Endodermal cell (in vitro differentiated cells): ENCODE results near the gene DOK7. TPM values are rescaled to one million over a fixed set of nuclear protein-coding genes. Genes with fewer than 3 reads are reported as not detected.

Experiments used
- DNase-seq: peaks from one replicate; pipeline ENCODE4 v3.0.0-alpha.2; 2017
- H3K27ac ChIP-seq: 2 replicates; pipeline ENCODE4 v1.5.1; 2013; ENCODE audit warnings: mild to moderate bottlenecking, low read depth, low read length, moderate library complexity
- H3K27me3 ChIP-seq: 2 replicates; pipeline ENCODE4 v1.6.1; 2013; ENCODE audit warnings: mild to moderate bottlenecking, low read length, moderate library complexity; ENCODE audit not compliant: insufficient read depth, control insufficient read depth, poor library complexity, severe bottlenecking
- H3K36me3 ChIP-seq: 2 replicates; pipeline ENCODE4 v1.7.0; 2013; ENCODE audit warnings: mild to moderate bottlenecking, low read length, moderate library complexity; ENCODE audit not compliant: control insufficient read depth, insufficient read depth
- H3K4me1 ChIP-seq: one replicate; pipeline ENCODE4 v1.7.0; 2013; ENCODE audit warnings: low read length; ENCODE audit not compliant: control insufficient read depth, insufficient read depth
- H3K4me3 ChIP-seq: 2 replicates; pipeline ENCODE4 v1.5.1; 2013; ENCODE audit warnings: mild to moderate bottlenecking, low read length, moderate library complexity
- H3K9ac ChIP-seq: 2 replicates; pipeline ENCODE4 v1.6.1; 2013; ENCODE audit warnings: mild to moderate bottlenecking, low read length, moderate library complexity; ENCODE audit not compliant: poor library complexity, severe bottlenecking; ENCODE audit errors: extremely low read depth
- H3K9me3 ChIP-seq: 2 replicates; pipeline ENCODE4 v1.6.1; 2013; ENCODE audit warnings: mild to moderate bottlenecking, low read length, moderate library complexity; ENCODE audit not compliant: control insufficient read depth
- H3K27ac Mint-ChIP-seq: 2 replicates; pipeline ENCODE4 v1.8.0; 2020; ENCODE audit warnings: mixed read lengths
- H3K27me3 Mint-ChIP-seq: 2 replicates; pipeline ENCODE4 v1.8.0; 2021; ENCODE audit warnings: mild to moderate bottlenecking, mixed read lengths; ENCODE audit not compliant: insufficient read depth
- H3K36me3 Mint-ChIP-seq: 2 replicates; pipeline ENCODE4 v1.8.0; 2020; ENCODE audit warnings: low read depth, mixed read lengths
- H3K4me1 Mint-ChIP-seq: 2 replicates; pipeline ENCODE4 v1.8.0; 2020; ENCODE audit warnings: mixed read lengths
- H3K4me3 Mint-ChIP-seq: 2 replicates; pipeline ENCODE4 v1.8.0; 2020; ENCODE audit warnings: mild to moderate bottlenecking, moderate library complexity, mixed read lengths
- H3K9me3 Mint-ChIP-seq: 2 replicates; pipeline ENCODE4 v1.8.0; 2020; ENCODE audit warnings: mild to moderate bottlenecking, mixed read lengths
- CTCF ChIP-seq: fragments of 200-600 bp; sonication (generic); conservative IDR thresholded peaks from 2 replicates; pipeline ENCODE4 v1.5.0; 2021; ENCODE audit warnings: antibody characterized with exemption, mild to moderate bottlenecking
- WGBS, 2 experiments: methylation state at CpG; one replicate each; pipeline versions ENCODE4 v1.1.5 to v1.1.7; 2013; ENCODE audit warnings: missing lambda C conversion rate in 2 of 2, mixed read lengths in 1 of 2; ENCODE audit not compliant: insufficient coverage in 1 of 2, insufficient read length in 1 of 2; 5-methylcytosine and 5-hydroxymethylcytosine counted together
- total RNA-seq, 2 donors: library from RNA; stranded (reverse); fragmentation: NEBNext Ultra II Directional in 1 of 2; extraction: Animal tissue kit (Norgen Biotek cat#: 25700) in 1 of 2; gene quantifications; 2 replicates in 1 of 2; 3 replicates in 1 of 2; pipeline ENCODE4 v1.2.1, GENCODE V29; 2021

Gene DOK7
- total RNA-seq, 2 donors from 2014 or later = 0.38 to 1.3 TPM

GRCh38 chr4:3475041-3475712 lies 12.1 kb downstream of the DOK7 start:
- H3K27ac Mint-ChIP-seq = no peak overlapping the region
- 92 to 97% methylated on average over 7 to 15 of the region's 15 CpGs for WGBS, 2 experiments
- H3K4me1 Mint-ChIP-seq = no peaks in the 10 kb centered on the region
- Histone ChIP-seq H3K4me1 (no peaks in the 10 kb centered on the region), H3K9ac (no peak overlapping the region), H3K27me3 (peaks cover 5% of the 10 kb centered on the region), H3K27ac (no peak overlapping the region), H3K9me3 (no peaks in the 10 kb centered on the region), H3K36me3 (no peaks in the 10 kb centered on the region), H3K4me3 (no peak overlapping the region)
- no peak for TF ChIP-seq CTCF
- no peak overlapping the region for H3K4me3 Mint-ChIP-seq
- no peaks in the 10 kb centered on the region for H3K9me3 Mint-ChIP-seq
- peaks cover 29% of the 10 kb centered on the region for H3K27me3 Mint-ChIP-seq
- H3K36me3 Mint-ChIP-seq = no peaks in the 10 kb centered on the region
- DNase-seq = no peak

- no peak for TF ChIP-seq CTCF
- peaks cover 2% of the 10 kb centered on the region for H3K4me1 Mint-ChIP-seq
- peaks cover 28% of the 10 kb centered on the region for H3K27me3 Mint-ChIP-seq
- no peak for DNase-seq
- Histone ChIP-seq H3K9ac (no peak overlapping the region), H3K27ac (no peak overlapping the region), H3K4me3 (no peak overlapping the region), H3K27me3 (peaks cover 5% of the 10 kb centered on the region), H3K9me3 (no peaks in the 10 kb centered on the region), H3K4me1 (no peaks in the 10 kb centered on the region), H3K36me3 (no peaks in the 10 kb centered on the region)
- 89 to 90% methylated on average over 5 to 22 of the region's 22 CpGs for WGBS, 2 experiments
- H3K27ac Mint-ChIP-seq = no peak overlapping the region
- no peaks in the 10 kb centered on the region for H3K36me3 Mint-ChIP-seq
- no peak overlapping the region for H3K4me3 Mint-ChIP-seq
- no peaks in the 10 kb centered on the region for H3K9me3 Mint-ChIP-seq
Observed at GRCh38 chr4:3475713-3476260, 12.7 kb downstream of the DOK7 start.

- H3K27me3 ChIP-seq = peaks cover 5% of the 10 kb centered on the region
- Mint-ChIP-seq H3K27ac (no peak overlapping the region), H3K9me3 (no peaks in the 10 kb centered on the region), H3K4me1 (peaks cover 7% of the 10 kb centered on the region), H3K36me3 (no peaks in the 10 kb centered on the region), H3K4me3 (no peak overlapping the region), H3K27me3 (peaks cover 25% of the 10 kb centered on the region)
- H3K4me1 ChIP-seq = no peaks in the 10 kb centered on the region
- 91 to 98% methylated on average over 12 to 22 of the region's 22 CpGs for WGBS, 2 experiments
- TF ChIP-seq CTCF = no peak
- no peaks in the 10 kb centered on the region for H3K9me3 ChIP-seq
- no peak for DNase-seq
- H3K27ac ChIP-seq = no peak overlapping the region
- H3K9ac ChIP-seq = no peak overlapping the region
- H3K4me3 ChIP-seq = no peak overlapping the region
- no peaks in the 10 kb centered on the region for H3K36me3 ChIP-seq
Observed at GRCh38 chr4:3476341-3476747, 13.2 kb downstream of the DOK7 start.
